Choroid plexus epithelial cell (primary cell): ENCODE data around the gene KCNC2.

ENCODE experiments used
- DNase-seq: peaks from one replicate; pipeline ENCODE4 v3.0.0-alpha.2; 2010; ENCODE audit warnings: low read depth
- H3K4me3 ChIP-seq: 2 replicates; pipeline ENCODE4 v1.5.1; 2011; ENCODE audit warnings: low read depth, mild to moderate bottlenecking, control low read depth, low read length, moderate library complexity
- TF ChIP-seq, protein P1 (sequence below): conservative IDR thresholded peaks from 2 replicates; pipeline ENCODE4 v1.5.1; 2011; ENCODE audit warnings: low read depth, mild to moderate bottlenecking, control low read depth, inconsistent platforms, low read length, moderate library complexity

KCNC2 gene

DNA sequence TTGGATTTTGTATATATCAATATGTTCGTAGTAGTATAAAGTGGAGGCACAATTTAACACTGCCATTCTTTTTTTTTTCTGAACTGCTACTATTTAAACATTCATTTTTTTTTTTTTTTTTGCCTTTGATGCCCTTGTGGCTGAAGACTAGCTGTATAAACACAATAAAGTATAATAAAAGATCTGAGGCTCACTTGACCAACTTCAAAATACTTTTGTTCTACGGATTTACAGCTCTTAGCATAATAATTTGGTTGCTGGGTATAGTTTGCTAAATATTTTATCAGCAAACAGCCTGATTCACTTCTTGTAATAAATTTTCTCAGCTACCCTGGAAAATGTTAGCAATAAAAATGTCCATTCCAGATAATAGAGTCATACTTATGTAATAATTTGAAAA is 128.3 kb downstream of the KCNC2 start:
- H3K4me3 ChIP-seq, result no peak overlapping the region
- TF ChIP-seq, protein P1, sequence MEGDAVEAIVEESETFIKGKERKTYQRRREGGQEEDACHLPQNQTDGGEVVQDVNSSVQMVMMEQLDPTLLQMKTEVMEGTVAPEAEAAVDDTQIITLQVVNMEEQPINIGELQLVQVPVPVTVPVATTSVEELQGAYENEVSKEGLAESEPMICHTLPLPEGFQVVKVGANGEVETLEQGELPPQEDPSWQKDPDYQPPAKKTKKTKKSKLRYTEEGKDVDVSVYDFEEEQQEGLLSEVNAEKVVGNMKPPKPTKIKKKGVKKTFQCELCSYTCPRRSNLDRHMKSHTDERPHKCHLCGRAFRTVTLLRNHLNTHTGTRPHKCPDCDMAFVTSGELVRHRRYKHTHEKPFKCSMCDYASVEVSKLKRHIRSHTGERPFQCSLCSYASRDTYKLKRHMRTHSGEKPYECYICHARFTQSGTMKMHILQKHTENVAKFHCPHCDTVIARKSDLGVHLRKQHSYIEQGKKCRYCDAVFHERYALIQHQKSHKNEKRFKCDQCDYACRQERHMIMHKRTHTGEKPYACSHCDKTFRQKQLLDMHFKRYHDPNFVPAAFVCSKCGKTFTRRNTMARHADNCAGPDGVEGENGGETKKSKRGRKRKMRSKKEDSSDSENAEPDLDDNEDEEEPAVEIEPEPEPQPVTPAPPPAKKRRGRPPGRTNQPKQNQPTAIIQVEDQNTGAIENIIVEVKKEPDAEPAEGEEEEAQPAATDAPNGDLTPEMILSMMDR, result no peak
- no peak for DNase-seq

DNA sequence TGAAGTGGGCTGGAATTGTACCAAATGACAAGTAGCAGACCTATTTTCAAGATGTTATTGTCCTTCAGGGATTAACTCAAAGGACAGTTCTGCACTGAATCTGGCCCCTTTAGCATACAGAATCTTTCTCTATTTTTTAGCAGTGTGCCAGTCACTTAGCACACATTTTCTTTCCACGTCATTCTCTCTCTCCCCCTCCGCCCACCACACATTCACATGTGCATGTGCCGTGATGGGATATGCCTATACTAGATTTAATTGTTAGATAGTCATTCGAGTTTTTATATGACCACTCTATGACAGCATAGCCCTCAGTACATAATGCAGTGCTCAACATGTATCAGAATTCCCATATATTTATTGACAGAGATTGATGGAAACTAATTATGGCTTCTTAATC is 129.1 kb downstream of the KCNC2 start:
- no peak for DNase-seq
- H3K4me3 ChIP-seq, result no peak overlapping the region
- TF ChIP-seq, protein P1, result no peak

DNA sequence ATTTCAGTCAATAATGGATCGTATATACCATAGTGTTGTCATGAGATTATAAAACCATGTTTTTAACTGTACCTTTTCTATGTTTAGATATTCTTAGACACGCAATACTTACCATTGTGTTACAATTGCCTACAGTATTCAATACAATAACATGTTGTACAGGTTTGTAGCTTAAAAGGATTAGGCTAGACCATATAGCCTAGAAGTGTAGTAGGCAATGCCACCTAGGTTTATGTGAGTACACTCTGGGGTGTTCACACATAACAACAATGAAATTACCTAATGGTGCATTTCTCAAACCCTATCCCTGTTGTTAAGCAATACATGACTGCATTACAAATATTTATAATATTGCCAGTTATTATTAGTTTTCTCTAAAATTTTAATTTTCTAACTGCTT is 144.2 kb downstream of the KCNC2 start:
- no peak for DNase-seq
- TF ChIP-seq, protein P1, result no peak
- H3K4me3 ChIP-seq, result no peak overlapping the region

DNA sequence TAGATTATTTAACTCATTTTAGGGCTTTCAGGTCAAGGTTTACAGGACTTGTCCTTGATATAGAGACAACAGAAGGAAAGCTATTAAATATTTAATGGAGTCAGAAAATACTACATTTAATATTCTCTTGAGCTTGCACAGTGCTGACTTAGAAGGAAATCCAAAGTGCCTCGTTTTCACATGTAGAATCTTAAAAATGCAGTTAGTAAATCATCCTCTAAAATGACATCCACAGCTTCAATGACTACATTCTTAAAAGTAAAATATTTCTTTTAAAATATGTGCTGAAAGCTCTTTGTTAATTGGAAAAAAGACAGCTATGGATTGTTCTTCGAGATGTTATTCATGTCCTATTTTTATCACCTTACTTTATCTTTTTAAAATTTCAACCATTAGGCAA is 146.9 kb downstream of the KCNC2 start:
- TF ChIP-seq, protein P1, result no peak
- H3K4me3 ChIP-seq, result no peak overlapping the region
- DNase-seq, result no peak

DNA sequence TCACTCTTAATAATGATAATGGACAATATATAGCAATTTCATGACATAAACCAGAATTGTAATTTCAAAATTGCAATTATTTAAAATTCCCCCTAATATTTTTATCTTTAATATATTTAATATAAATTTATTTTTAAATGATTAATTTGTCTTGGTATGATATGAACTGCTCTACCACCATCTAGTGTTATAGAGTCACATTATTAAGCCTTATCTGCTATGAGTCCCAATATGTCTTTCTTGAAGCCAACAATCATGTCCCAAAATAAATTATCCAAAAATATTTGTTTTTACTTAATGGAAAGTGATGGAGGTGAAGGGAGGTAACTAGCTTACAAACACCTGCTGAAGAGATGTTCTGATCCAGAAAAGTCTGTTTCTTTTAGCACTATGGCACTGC is 151.4 kb downstream of the KCNC2 start:
- peak; percentile 13 for DNase-seq
- TF ChIP-seq, protein P1, result no peak
- no peak overlapping the region for H3K4me3 ChIP-seq

DNA sequence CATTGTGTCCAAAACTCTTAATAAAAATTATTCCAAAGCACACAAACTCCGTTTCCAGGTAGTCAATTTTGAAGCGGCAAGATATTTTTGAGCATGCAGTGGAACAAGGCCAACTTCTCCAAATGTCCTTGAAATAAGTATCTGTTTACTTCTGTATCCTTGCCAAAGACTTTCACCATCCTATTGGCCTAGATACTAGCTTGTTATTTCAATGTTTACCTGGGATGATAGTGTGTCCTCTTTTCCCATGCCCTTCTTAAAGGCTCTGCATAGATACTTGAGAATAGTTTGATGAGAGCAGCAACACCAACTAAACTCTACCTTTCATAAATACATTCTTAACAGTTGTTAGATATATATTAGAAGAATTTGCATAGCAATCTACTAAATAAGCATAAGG is 160.9 kb downstream of the KCNC2 start:
- TF ChIP-seq, protein P1, result no peak
- no peak for DNase-seq
- no peak overlapping the region for H3K4me3 ChIP-seq

DNA sequence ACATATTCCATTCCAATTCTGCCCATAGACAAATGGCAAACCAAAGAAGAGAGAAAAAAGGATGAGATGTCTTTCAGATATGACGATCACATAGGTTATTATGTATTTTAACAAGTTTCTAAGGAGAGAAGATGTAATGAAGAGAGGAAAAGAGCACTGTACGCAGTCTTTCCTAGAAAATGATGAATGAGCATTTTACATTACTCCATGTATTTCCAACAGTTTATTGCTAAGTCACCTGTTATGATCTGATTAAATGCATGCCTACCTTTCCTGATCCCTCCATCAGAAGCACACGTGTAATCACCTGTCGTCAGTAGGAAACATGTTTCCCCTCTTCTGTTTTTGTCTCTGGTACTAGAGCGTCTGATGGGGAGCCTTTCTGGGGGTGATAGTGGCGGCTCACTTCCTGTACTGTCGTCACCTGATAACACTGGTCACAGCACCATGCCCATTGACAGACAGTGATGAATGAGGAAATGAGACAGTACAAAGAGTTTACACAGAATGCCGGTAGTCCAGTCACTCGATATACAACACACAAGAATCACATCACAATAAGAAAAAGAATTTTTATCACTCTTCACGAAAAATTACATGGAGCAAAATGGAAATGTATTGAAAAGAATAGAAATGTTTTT is 161.6 kb downstream of the KCNC2 start:
- H3K4me3 ChIP-seq, result no peak overlapping the region
- TF ChIP-seq, protein P1, result no peak
- DNase-seq, result no peak
